ENCODE results near the gene SMARCE1. TPM values are rescaled to one million over a fixed set of nuclear protein-coding genes. Genes with fewer than 3 reads are reported as not detected.

The SMARCE1 gene
- total RNA-seq, 4 donors from 2014 or later = 66.5 to 88.3 (median 76.0) TPM

- no peak for TF ChIP-seq CTCF (IDR thresholded peaks at IDR 0.05)
- ATAC-seq (ENCODE audit: low FRiP score) (no peak), DNase-seq (ENCODE audit: low spot score) (no peak)
Observed at GRCh38 chr17:40625311-40625710, 22.3 kb downstream of the SMARCE1 start.

GRCh38 chr17:40623419-40624210, 24.0 kb downstream of the SMARCE1 start:
- DNase-seq (ENCODE audit: low spot score) (no peak), ATAC-seq (ENCODE audit: low FRiP score) (no peak)
- TF ChIP-seq CTCF (IDR thresholded peaks at IDR 0.05) = no peak

DNA sequence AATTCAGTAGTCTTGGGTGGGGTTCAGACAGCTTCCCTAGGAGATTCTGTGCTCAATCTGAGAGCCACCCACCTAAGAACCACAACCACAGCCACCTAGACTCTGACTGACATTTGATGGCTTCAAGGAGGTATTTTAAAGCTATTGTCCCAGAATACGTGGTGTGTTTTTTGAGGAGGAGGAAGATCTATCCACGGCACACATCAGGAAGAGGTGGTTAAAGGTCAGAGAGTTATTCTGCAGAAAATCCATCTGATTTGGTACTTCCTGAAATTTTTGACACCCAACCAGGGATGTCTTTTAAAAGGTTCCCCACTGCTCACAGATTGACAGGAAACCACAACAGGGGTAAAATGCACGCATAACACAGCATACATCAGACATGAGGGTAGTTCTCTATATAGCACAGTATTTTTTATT, 25.1 kb downstream of the SMARCE1 start:
- DNase-seq (ENCODE audit: low spot score) (no peak), ATAC-seq (ENCODE audit: low FRiP score) (no peak)
- TF ChIP-seq CTCF (IDR thresholded peaks at IDR 0.05) = no peak

DNA sequence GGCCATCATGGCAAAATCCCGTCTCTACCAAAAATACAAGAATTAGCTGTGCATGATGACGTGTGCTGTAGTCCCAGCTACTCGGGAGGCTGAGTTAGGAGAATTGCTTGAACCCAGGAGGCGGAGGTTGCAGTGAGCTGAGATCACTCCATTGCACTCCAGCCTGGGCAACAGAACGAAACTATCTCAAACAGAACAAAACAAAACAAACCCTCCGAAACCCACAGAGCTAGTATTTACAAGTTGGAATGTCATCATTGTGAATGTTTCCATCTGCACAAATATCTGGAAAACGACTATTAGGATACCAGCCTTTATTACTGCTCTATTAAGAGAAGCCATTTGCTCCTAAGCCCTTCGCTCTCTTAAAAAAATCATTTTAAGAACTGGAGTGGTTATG, 26.0 kb downstream of the SMARCE1 start:
- ATAC-seq (ENCODE audit: low FRiP score) = no peak
- no peak for DNase-seq (ENCODE audit: low spot score)
- TF ChIP-seq CTCF (IDR thresholded peaks at IDR 0.05) = no peak

GRCh38 chr17:40621019-40621418, 26.6 kb downstream of the SMARCE1 start:
- DNase-seq (ENCODE audit: low spot score) (no peak), ATAC-seq (ENCODE audit: low FRiP score) (no peak)
- TF ChIP-seq CTCF (IDR thresholded peaks at IDR 0.05) = no peak

GRCh38 chr17:40618754-40619625, 28.6 kb downstream of the SMARCE1 start:
- ATAC-seq (ENCODE audit: low FRiP score) (no peak), DNase-seq (ENCODE audit: low spot score) (no peak)
- TF ChIP-seq CTCF (IDR thresholded peaks at IDR 0.05) = no peak
